C4-2B (cell line): ENCODE measurements around the gene TGM2.

Experiments used
- ZFX ChIP-seq: fragments of 450-650 bp; IDR thresholded peaks from 2 replicates; pipeline ENCODE4 v1.6.1; 2017
- TF ChIP-seq, protein P1 (sequence below): fragments of 450-650 bp; conservative IDR thresholded peaks from 2 replicates; pipeline ENCODE4 v1.5.1; 2017; ENCODE audit warnings: mild to moderate bottlenecking

GRCh38 chr20:38211200-38212097, 46.4 kb upstream of the TGM2 start:
- TF ChIP-seq, protein P1, sequence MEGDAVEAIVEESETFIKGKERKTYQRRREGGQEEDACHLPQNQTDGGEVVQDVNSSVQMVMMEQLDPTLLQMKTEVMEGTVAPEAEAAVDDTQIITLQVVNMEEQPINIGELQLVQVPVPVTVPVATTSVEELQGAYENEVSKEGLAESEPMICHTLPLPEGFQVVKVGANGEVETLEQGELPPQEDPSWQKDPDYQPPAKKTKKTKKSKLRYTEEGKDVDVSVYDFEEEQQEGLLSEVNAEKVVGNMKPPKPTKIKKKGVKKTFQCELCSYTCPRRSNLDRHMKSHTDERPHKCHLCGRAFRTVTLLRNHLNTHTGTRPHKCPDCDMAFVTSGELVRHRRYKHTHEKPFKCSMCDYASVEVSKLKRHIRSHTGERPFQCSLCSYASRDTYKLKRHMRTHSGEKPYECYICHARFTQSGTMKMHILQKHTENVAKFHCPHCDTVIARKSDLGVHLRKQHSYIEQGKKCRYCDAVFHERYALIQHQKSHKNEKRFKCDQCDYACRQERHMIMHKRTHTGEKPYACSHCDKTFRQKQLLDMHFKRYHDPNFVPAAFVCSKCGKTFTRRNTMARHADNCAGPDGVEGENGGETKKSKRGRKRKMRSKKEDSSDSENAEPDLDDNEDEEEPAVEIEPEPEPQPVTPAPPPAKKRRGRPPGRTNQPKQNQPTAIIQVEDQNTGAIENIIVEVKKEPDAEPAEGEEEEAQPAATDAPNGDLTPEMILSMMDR: no peak
- TF ChIP-seq ZFX: no peak
